Loucy (cell line): ENCODE measurements around the gene AIG1.

Experiments
- CTCF ChIP-seq: fragments of 200-600 bp; sonication (generic); conservative IDR thresholded peaks from 2 replicates; pipeline ENCODE4 v1.5.1; 2014; ENCODE audit warnings: mild to moderate bottlenecking, antibody characterized with exemption, low read length
- EZH2phosphoT487 ChIP-seq: fragments of 200-600 bp; IDR thresholded peaks from 2 replicates; pipeline ENCODE4 v1.6.1; 2018; ENCODE audit warnings: antibody characterized with exemption, mild to moderate bottlenecking, moderate library complexity, borderline replicate concordance

GRCh38 chr6:143369971-143370370 is 309.3 kb downstream of the AIG1 start:
- TF ChIP-seq CTCF (no peak), EZH2phosphoT487 (no peak)
